SK-N-SH (cell line): ENCODE measurements around the gene CYP4F3. TPM values are rescaled to one million over a fixed set of nuclear protein-coding genes. Genes with fewer than 3 reads are reported as not detected.

ENCODE experiments used
- CTCF ChIA-PET: fragments of 300-600, 350-600 bp; formaldehyde crosslinking; extraction: SDS; loops from one replicate; lab custom pipeline; 2021; lab: Yijun Ruan, JAX
- POLR2A ChIA-PET: fragments of 350-600 bp; sonication (Branson Sonifier 250); formaldehyde crosslinking; extraction: SDS; loops from one replicate; lab custom pipeline; 2020; ENCODE audit warnings: antibody characterized with exemption, inconsistent platforms; lab: Yijun Ruan, JAX
- DNase-seq: peaks from one replicate; pipeline ENCODE4 v3.0.0; 2012
- H2AFZ ChIP-seq: fragments of 200-600 bp; sonication (generic); 2 replicates; pipeline ENCODE4 v1.8.1; 2016; ENCODE audit warnings: antibody characterized with exemption, mild to moderate bottlenecking, low read depth
- H3F3A ChIP-seq: fragments of 200-600 bp; sonication (generic); replicated peaks from 2 replicates; pipeline ENCODE3; 2016; ENCODE audit warnings: antibody characterized with exemption, mild to moderate bottlenecking; ENCODE audit not compliant: insufficient read depth
- H3K27ac ChIP-seq, 2 experiments: fragments of 200-500 bp in 1 of 2; fragments of 200-600 bp in 1 of 2; sonication (Bioruptor generic) in 1 of 2; sonication (generic), shearing (Covaris generic) in 1 of 2; 2 replicates each; pipeline versions ENCODE4 v1.5.1 to v1.6.1; 2014 to 2016; ENCODE audit warnings: low read depth in 2 of 2, inconsistent platforms in 1 of 2, low read length in 1 of 2, mild to moderate bottlenecking in 1 of 2, mixed read lengths in 1 of 2
- H3K27me3 ChIP-seq: fragments of 200-600 bp; sonication (generic), shearing (Covaris generic); 2 replicates; pipeline ENCODE4 v1.6.1; 2016; ENCODE audit warnings: mixed run types; ENCODE audit not compliant: insufficient read depth
- H3K36me3 ChIP-seq, 2 experiments: fragments of 200-500 bp in 1 of 2; fragments of 200-600 bp in 1 of 2; sonication (Bioruptor generic) in 1 of 2; sonication (generic) in 1 of 2; replicated peaks in 1 of 2; 2 replicates each; pipeline versions ENCODE3 to v1.5.1; 2014 to 2016; ENCODE audit warnings: low read length in 1 of 2, mild to moderate bottlenecking in 1 of 2; ENCODE audit not compliant: insufficient read depth in 2 of 2, control insufficient read depth in 1 of 2
- H3K4me1 ChIP-seq, 2 experiments: fragments of 200-500 bp in 1 of 2; fragments of 200-600 bp in 1 of 2; sonication (Bioruptor generic) in 1 of 2; sonication (generic), shearing (Covaris generic) in 1 of 2; 2 replicates each; pipeline versions ENCODE4 v1.5.1 to v1.6.1; 2014 to 2016; ENCODE audit warnings: low read depth in 1 of 2, low read length in 1 of 2, mixed run types in 1 of 2; ENCODE audit not compliant: insufficient read depth in 2 of 2, control insufficient read depth in 1 of 2
- H3K4me2 ChIP-seq: fragments of 200-600 bp; sonication (generic), shearing (Covaris generic); 2 replicates; pipeline ENCODE4 v1.6.1; 2017; ENCODE audit warnings: mixed run types
- H3K4me3 ChIP-seq, 2 experiments: fragments of 200-500 bp in 1 of 2; fragments of 200-600 bp in 1 of 2; sonication (Bioruptor generic) in 1 of 2; sonication (generic), shearing (Covaris generic) in 1 of 2; 2 replicates each; pipeline versions ENCODE4 v1.5.1 to v1.8.1; 2014 to 2016; ENCODE audit warnings: low read depth in 2 of 2, inconsistent platforms in 1 of 2, low read length in 1 of 2, mild to moderate bottlenecking in 1 of 2, mixed read lengths in 1 of 2, moderate library complexity in 1 of 2
- H3K79me2 ChIP-seq: fragments of 200-600 bp; sonication (generic); 2 replicates; pipeline ENCODE4 v1.8.1; 2017; ENCODE audit warnings: mild to moderate bottlenecking; ENCODE audit not compliant: insufficient read depth
- H3K9ac ChIP-seq: fragments of 200-600 bp; sonication (generic); 2 replicates; pipeline ENCODE4 v1.6.1; 2017; ENCODE audit warnings: mixed run types
- H3K9me2 ChIP-seq: fragments of 200-600 bp; sonication (generic); 2 replicates; pipeline ENCODE4 v1.6.1; 2017; ENCODE audit warnings: mixed run types
- H3K9me3 ChIP-seq: fragments of 200-600 bp; sonication (generic); 2 replicates; pipeline ENCODE4 v1.6.1; 2017; ENCODE audit warnings: mixed run types, mild to moderate bottlenecking, moderate library complexity
- H4K20me1 ChIP-seq: fragments of 200-600 bp; sonication (generic); 2 replicates; pipeline ENCODE4 v1.6.1; 2017; ENCODE audit warnings: mild to moderate bottlenecking, mixed run types; ENCODE audit not compliant: insufficient read depth
- CHD2 ChIP-seq: fragments of 150-350 bp; IDR thresholded peaks from 2 replicates; pipeline ENCODE4 v1.6.1; 2018; ENCODE audit warnings: low read length; ENCODE audit not compliant: partially characterized antibody
- CTCF ChIP-seq: fragments of 200-600 bp; sonication (generic); IDR thresholded peaks from 2 replicates; pipeline ENCODE4 v1.6.1; 2017; ENCODE audit warnings: antibody characterized with exemption, mild to moderate bottlenecking, moderate library complexity
- EZH2phosphoT487 ChIP-seq: fragments of 200-600 bp; sonication (generic); IDR thresholded peaks from 2 replicates; pipeline ENCODE4 v1.6.1; 2017; ENCODE audit warnings: low read depth, mixed run types, mild to moderate bottlenecking, antibody characterized with exemption, moderate library complexity, borderline replicate concordance
- FOSL2 ChIP-seq: IDR thresholded peaks from 2 replicates; pipeline ENCODE4 v1.4.0; 2012; ENCODE audit warnings: low read depth, mild to moderate bottlenecking, moderate library complexity, borderline replicate concordance
- FOXM1 ChIP-seq: IDR thresholded peaks from 2 replicates; pipeline ENCODE4 v1.4.0; 2012; ENCODE audit warnings: low read depth, mild to moderate bottlenecking
- MXI1 ChIP-seq: IDR thresholded peaks from 2 replicates; pipeline ENCODE4 v1.6.1; 2012; ENCODE audit warnings: mild to moderate bottlenecking, low read depth, low read length, improper control_type of control experiment
- RAD21 ChIP-seq: IDR thresholded peaks from 2 replicates; pipeline ENCODE4 v1.6.1; 2012; ENCODE audit warnings: mild to moderate bottlenecking, low read length
- RCOR1 ChIP-seq: fragments of 150-350 bp; IDR thresholded peaks from 2 replicates; pipeline ENCODE4 v1.6.1; 2017; ENCODE audit warnings: antibody characterized with exemption, low read length
- TEAD4 ChIP-seq: IDR thresholded peaks from 2 replicates; pipeline ENCODE4 v1.4.0; 2012; ENCODE audit warnings: mild to moderate bottlenecking, borderline replicate concordance; ENCODE audit not compliant: insufficient read depth
- USF1 ChIP-seq: IDR thresholded peaks from 2 replicates; pipeline ENCODE4 v1.4.0; 2012; ENCODE audit warnings: low read depth, borderline replicate concordance
- YY1 ChIP-seq: IDR thresholded peaks from 2 replicates; pipeline ENCODE4 v1.4.0; 2012; ENCODE audit warnings: low read depth, mild to moderate bottlenecking
- ZBTB33 ChIP-seq: IDR thresholded peaks from 2 replicates; pipeline ENCODE4 v1.4.0; 2012; ENCODE audit warnings: low read depth, borderline replicate concordance
- WGBS: methylation state at CpG from one replicate; pipeline ENCODE4 v1.1.6; 2017; ENCODE audit warnings: low lambda C conversion rate; 5-methylcytosine and 5-hydroxymethylcytosine counted together
- polyA plus RNA-seq, 3 experiments: library from polyadenylated mRNA; depleted of rRNA; stranded (reverse); fragments of >200 nt; gene quantifications; 2 replicates each; pipeline ENCODE4 v1.2.3, GENCODE V29; 2012

CYP4F3 gene
- polyA plus RNA-seq, 1 of the 3 experiments (the other 2 are of a cell fraction) = 0.08 TPM

GRCh38 chr19:15663247-15663646 is 22.6 kb downstream of the CYP4F3 start:
- H3K9ac ChIP-seq = no peak overlapping the region
- 2% methylated on average over 4 of the region's 4 CpGs for WGBS
- ChIA-PET POLR2A (no interaction called here), CTCF (no interaction called here)
- no peaks in the 10 kb centered on the region for H3K36me3 ChIP-seq
- no peaks in the 10 kb centered on the region for H3K9me2 ChIP-seq
- H3K27me3 ChIP-seq = no peaks in the 10 kb centered on the region
- H4K20me1 ChIP-seq = no peaks in the 10 kb centered on the region
- H3K4me1 ChIP-seq = no peaks in the 10 kb centered on the region
- no peaks in the 10 kb centered on the region for H3K9me3 ChIP-seq
- no peak overlapping the region for H2AFZ ChIP-seq
- no peak overlapping the region for H3K27ac ChIP-seq
- no peak for DNase-seq
- no peak overlapping the region for H3K4me3 ChIP-seq
- no peaks in the 10 kb centered on the region for H3F3A ChIP-seq
- TF ChIP-seq FOSL2 (no peak), CTCF (no peak), USF1 (no peak), MXI1 (no peak), RCOR1 (no peak), TEAD4 (no peak), CHD2 (no peak)
- no peak overlapping the region for H3K4me2 ChIP-seq
- H3K79me2 ChIP-seq = no peaks in the 10 kb centered on the region

- Histone ChIP-seq H3K4me3 (no peak overlapping the region), H3K4me2 (no peak overlapping the region), H4K20me1 (no peaks in the 10 kb centered on the region), H2AFZ (no peak overlapping the region), H3K9ac (no peak overlapping the region), H3K9me3 (no peaks in the 10 kb centered on the region), H3K36me3 (no peaks in the 10 kb centered on the region), H3K27me3 (no peaks in the 10 kb centered on the region), H3F3A (no peaks in the 10 kb centered on the region), H3K4me1 (no peaks in the 10 kb centered on the region), H3K9me2 (no peaks in the 10 kb centered on the region), H3K27ac (no peak overlapping the region), H3K79me2 (no peaks in the 10 kb centered on the region)
- DNase-seq = no peak
- TF ChIP-seq EZH2phosphoT487 (no peak), RCOR1 (no peak), YY1 (no peak), FOXM1 (no peak), RAD21 (no peak), ZBTB33 (no peak)
- POLR2A ChIA-PET = no interaction called here
- CTCF ChIA-PET = no interaction called here
- WGBS = 0% methylated on average over 1 of the region's 1 CpG
These were observed 25.5 kb downstream of the CYP4F3 start for GRCh38 chr19:15666186-15666585.
